BLaER1 treated with 17β-estradiol and CSF1 and Interleukin-3, amounts not matched to agents 10 nM and 100 nM (cell line): Measurements from ENCODE around the gene TRAPPC2L.
"Not testable (repeated sequence)": the region's sequence is repeated elsewhere in the genome, so short reads cannot be mapped to it uniquely, and the experiment has no call there.

ENCODE experiments used
- H3K27ac ChIP-seq, 11 experiments: shearing (Covaris generic); formaldehyde crosslinking; 2 replicates each; pipeline ENCODE4 v1.8.1; 2022
- H3K27me3 ChIP-seq, 11 experiments: shearing (Covaris generic); formaldehyde crosslinking; 2 replicates each; pipeline ENCODE4 v1.8.1; 2022
- H3K36me3 ChIP-seq, 11 experiments: shearing (Covaris generic); formaldehyde crosslinking; 2 replicates each; pipeline ENCODE4 v1.8.1; 2022
- H3K4me1 ChIP-seq, 10 experiments: shearing (Covaris generic); formaldehyde crosslinking; 2 replicates each; pipeline ENCODE4 v1.8.1; 2022
- H3K4me2 ChIP-seq, 11 experiments: shearing (Covaris generic); formaldehyde crosslinking; 2 replicates each; pipeline ENCODE4 v1.8.1; 2022
- H3K4me3 ChIP-seq, 10 experiments: shearing (Covaris generic); formaldehyde crosslinking; 2 replicates each; pipeline ENCODE4 v1.8.1; 2022
- H3K9ac ChIP-seq, 11 experiments: shearing (Covaris generic); formaldehyde crosslinking; 2 replicates each; pipeline ENCODE4 v1.8.1; 2022
- H3K9me3 ChIP-seq, 11 experiments: shearing (Covaris generic); formaldehyde crosslinking; replicated peaks in 1 of 11; 2 replicates each; pipeline ENCODE4 v1.8.1; 2022
- H4K20me1 ChIP-seq, 11 experiments: shearing (Covaris generic); formaldehyde crosslinking; 2 replicates each; pipeline ENCODE4 v1.8.1; 2022
- Cebpa-rat ChIP-seq, 11 experiments: shearing (Covaris generic); IDR thresholded peaks; 2 replicates each; pipeline ENCODE4 v1.8.1; 2022

The TRAPPC2L gene

DNA sequence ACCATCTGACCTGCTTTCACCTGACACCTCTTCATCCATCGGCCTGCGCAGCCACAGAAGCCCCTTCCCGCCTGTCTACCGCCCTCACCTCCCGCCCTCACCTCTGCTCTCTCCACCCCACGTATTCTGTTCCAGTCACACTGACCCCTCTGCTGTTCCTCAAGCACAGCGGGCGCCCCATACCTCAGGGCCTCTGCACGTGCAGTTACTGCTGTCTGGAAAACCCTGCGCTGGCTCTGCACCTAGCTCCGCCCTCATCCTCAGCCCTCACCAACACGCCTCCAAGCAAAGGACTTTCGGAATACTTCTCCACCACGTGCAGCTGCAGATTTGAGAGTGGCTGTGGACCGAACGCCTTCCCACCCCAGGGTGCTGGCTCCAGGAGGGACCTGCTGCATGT is 34.2 kb downstream of the TRAPPC2L start:
- H3K4me3 ChIP-seq, result no peak overlapping the region
- no peak overlapping the region for H3K4me2 ChIP-seq
- peaks cover 37 to 76% (median 57%) of the 10 kb centered on the region in 11 experiments; a peak in 21 of 22 replicates for H4K20me1 ChIP-seq
- peaks cover 13 to 44% (median 32%) of the 10 kb centered on the region in 11 experiments for H3K36me3 ChIP-seq
- no peak overlapping the region for H3K9ac ChIP-seq
- peaks cover 0 to 11% (median 0%) of the 10 kb centered on the region in 11 experiments; a peak in 3 of 22 replicates for H3K27me3 ChIP-seq
- peaks cover 10 to 17% (median 14%) of the 10 kb centered on the region in 11 experiments; a peak in 21 of 22 replicates for H3K9me3 ChIP-seq
- peaks cover 35 to 80% (median 69%) of the 10 kb centered on the region in 10 experiments for H3K4me1 ChIP-seq
- H3K27ac ChIP-seq, result no peak overlapping the region
- TF ChIP-seq Cebpa-rat (IDR thresholded peaks at IDR 0.05), result no peak

GRCh38 chr16:88892065-88892464 is 35.1 kb downstream of the TRAPPC2L start:
- Histone ChIP-seq H3K36me3 (peaks cover 13 to 44% (median 32%) of the 10 kb centered on the region in 11 experiments), H3K9ac (0 out of 22 replicates have a peak overlapping the region, but pooled peaks of 1 of the 11 experiments have one; percentile 13), H3K27ac (peak overlapping the region in 1 of 11 experiments; percentile 26; a peak in 1 of 22 replicates), H4K20me1 (peaks cover 42 to 76% (median 61%) of the 10 kb centered on the region in 11 experiments; a peak in 21 of 22 replicates), H3K4me2 (peak overlapping the region in 9 of 11 experiments; percentile 18 to 76 (median 52); a peak in 17 of 22 replicates), H3K27me3 (peaks cover 0 to 21% (median 0%) of the 10 kb centered on the region in 11 experiments; a peak in 8 of 22 replicates), H3K4me1 (peaks cover 33 to 80% (median 69%) of the 10 kb centered on the region in 10 experiments), H3K9me3 (peaks cover 10 to 17% (median 14%) of the 10 kb centered on the region in 11 experiments; a peak in 21 of 22 replicates), H3K4me3 (no peak overlapping the region)
- TF ChIP-seq Cebpa-rat (IDR thresholded peaks at IDR 0.05), result no peak

GRCh38 chr16:88893127-88893968 is 36.4 kb downstream of the TRAPPC2L start:
- Histone ChIP-seq H3K9me3 (peaks cover 10 to 17% (median 14%) of the 10 kb centered on the region in 11 experiments; a peak in 21 of 22 replicates), H3K27ac (no peak overlapping the region), H3K4me3 (no peak overlapping the region), H3K36me3 (peaks cover 13 to 43% (median 33%) of the 10 kb centered on the region in 11 experiments), H3K27me3 (peaks cover 0 to 34% (median 0%) of the 10 kb centered on the region in 11 experiments; a peak in 9 of 22 replicates), H3K4me2 (peak overlapping the region in 8 of 11 experiments; percentile 39 to 76 (median 59); a peak in 16 of 22 replicates), H3K9ac (no peak overlapping the region), H4K20me1 (peaks cover 38 to 78% (median 62%) of the 10 kb centered on the region in 11 experiments; a peak in 21 of 22 replicates), H3K4me1 (peaks cover 29 to 80% (median 69%) of the 10 kb centered on the region in 10 experiments)
- no peak for TF ChIP-seq Cebpa-rat (IDR thresholded peaks at IDR 0.05)

DNA sequence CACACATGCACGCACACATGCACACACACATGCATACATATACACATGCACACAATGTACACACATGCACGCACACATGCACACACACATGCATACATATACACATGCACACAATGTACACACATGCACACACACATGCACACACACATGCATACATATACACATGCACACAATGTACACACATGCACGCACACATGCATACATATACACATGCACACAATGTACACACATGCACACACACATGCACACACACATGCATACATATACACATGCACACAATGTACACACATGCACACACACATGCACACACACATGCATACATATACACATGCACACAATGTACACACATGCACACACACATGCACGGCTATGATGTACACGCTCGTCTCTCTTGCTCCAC is 37.3 kb downstream of the TRAPPC2L start:
- peaks cover 32 to 83% (median 72%) of the 10 kb centered on the region in 10 experiments for H3K4me1 ChIP-seq
- peaks cover 40 to 83% (median 68%) of the 10 kb centered on the region in 11 experiments; a peak in 21 of 22 replicates for H4K20me1 ChIP-seq
- not testable (repeated sequence) for H3K9ac ChIP-seq, H3K27ac ChIP-seq, H3K4me3 ChIP-seq
- H3K36me3 ChIP-seq, result peaks cover 13 to 43% (median 33%) of the 10 kb centered on the region in 11 experiments
- peaks cover 0 to 40% (median 2%) of the 10 kb centered on the region in 11 experiments; a peak in 12 of 22 replicates for H3K27me3 ChIP-seq
- H3K9me3 ChIP-seq, result peaks cover 10 to 17% (median 14%) of the 10 kb centered on the region in 11 experiments; a peak in 21 of 22 replicates
- H3K4me2 ChIP-seq, result peak overlapping the region in 8 of 11 experiments; percentile 84 to 97 (median 94); a peak in 16 of 22 replicates

DNA sequence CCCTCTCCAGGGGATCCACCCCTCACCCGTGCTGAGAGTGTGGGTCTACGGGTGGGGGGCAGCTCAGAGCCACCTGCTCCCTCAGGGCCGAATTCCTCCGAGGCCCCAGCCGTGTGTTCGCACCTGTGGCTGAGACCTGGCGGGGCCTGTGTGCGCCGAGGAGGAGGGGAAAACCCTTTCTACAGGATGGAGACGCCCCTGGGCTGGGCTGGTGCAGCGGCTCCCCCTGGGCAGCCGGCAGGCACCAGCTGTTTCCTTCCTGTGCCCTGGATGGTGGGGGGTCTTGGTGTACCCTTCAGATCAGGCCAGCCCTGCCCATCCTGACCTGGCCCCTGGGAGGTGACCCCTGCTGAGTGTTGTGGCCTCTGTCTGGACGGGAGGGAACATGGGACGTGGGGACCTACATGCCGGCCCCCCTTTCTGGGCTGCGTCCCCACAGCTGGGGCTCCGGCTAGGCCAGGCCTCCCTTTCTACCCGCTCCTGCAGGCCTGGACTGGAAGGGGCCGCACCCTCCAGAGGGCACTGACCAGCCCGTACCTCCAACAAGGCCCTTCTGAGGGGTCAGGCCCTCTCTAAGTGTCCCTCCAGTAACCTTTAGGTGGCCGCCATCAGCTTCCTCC is 37.9 kb downstream of the TRAPPC2L start:
- Histone ChIP-seq H3K9ac (peak overlapping the region in 4 of 11 experiments; percentile 9 to 35 (median 28); a peak in 4 of 22 replicates), H3K9me3 (peaks cover 6 to 12% (median 9%) of the 10 kb centered on the region in 11 experiments; a peak in 21 of 22 replicates), H3K27ac (peak overlapping the region in 1 of 11 experiments; percentile 29; a peak in 1 of 22 replicates), H3K4me3 (no peak overlapping the region), H3K27me3 (peaks cover 0 to 46% (median 7%) of the 10 kb centered on the region in 11 experiments; a peak in 14 of 22 replicates), H3K4me1 (peaks cover 37 to 85% (median 78%) of the 10 kb centered on the region in 10 experiments), H3K36me3 (peaks cover 8 to 43% (median 28%) of the 10 kb centered on the region in 11 experiments), H3K4me2 (peak overlapping the region; percentile 0 to 97 (median 90); a peak in 19 of 22 replicates), H4K20me1 (peaks cover 44 to 89% (median 73%) of the 10 kb centered on the region in 11 experiments; a peak in 21 of 22 replicates)
- TF ChIP-seq Cebpa-rat (IDR thresholded peaks at IDR 0.05), result no peak

GRCh38 chr16:88895335-88895734 is 38.4 kb downstream of the TRAPPC2L start:
- Histone ChIP-seq H4K20me1 (peaks cover 49 to 94% (median 79%) of the 10 kb centered on the region in 11 experiments; a peak in 21 of 22 replicates), H3K9ac (peak overlapping the region in 3 of 11 experiments; percentile 23 to 43 (median 35); a peak in 4 of 22 replicates), H3K4me3 (no peak overlapping the region), H3K4me2 (peak overlapping the region in 10 of 11 experiments; percentile 34 to 97 (median 92); a peak in 20 of 22 replicates), H3K27me3 (peaks cover 0 to 51% (median 13%) of the 10 kb centered on the region in 11 experiments; a peak in 14 of 22 replicates), H3K27ac (peak overlapping the region in 1 of 11 experiments; percentile 29; a peak in 1 of 22 replicates), H3K9me3 (peaks cover under 1 to 7% (median 3%) of the 10 kb centered on the region in 11 experiments; a peak in 18 of 22 replicates), H3K36me3 (peaks cover 3 to 43% (median 26%) of the 10 kb centered on the region in 11 experiments), H3K4me1 (peaks cover 38 to 90% (median 83%) of the 10 kb centered on the region in 10 experiments)
- no peak for TF ChIP-seq Cebpa-rat (IDR thresholded peaks at IDR 0.05)

- TF ChIP-seq Cebpa-rat (IDR thresholded peaks at IDR 0.05), result no peak
- no peak overlapping the region for H3K4me3 ChIP-seq
- H3K27me3 ChIP-seq, result peaks cover 0 to 61% (median 21%) of the 10 kb centered on the region in 11 experiments; a peak in 14 of 22 replicates
- peaks cover 46 to 96% (median 94%) of the 10 kb centered on the region in 10 experiments for H3K4me1 ChIP-seq
- peak overlapping the region; percentile 34 to 97 (median 90); a peak in 20 of 22 replicates for H3K4me2 ChIP-seq
- H3K9ac ChIP-seq, result peak overlapping the region in 4 of 11 experiments; percentile 31 to 85 (median 82); a peak in 5 of 22 replicates
- no peaks in the 10 kb centered on the region for H3K9me3 ChIP-seq
- H3K36me3 ChIP-seq, result peaks cover 0 to 43% (median 25%) of the 10 kb centered on the region in 11 experiments; a peak in 18 of 22 replicates
- peaks cover 60 to 97% (median 90%) of the 10 kb centered on the region in 11 experiments; a peak in 21 of 22 replicates for H4K20me1 ChIP-seq
- peak overlapping the region in 4 of 11 experiments; percentile 18 to 94 (median 90); a peak in 4 of 22 replicates for H3K27ac ChIP-seq
Measured at GRCh38 chr16:88896238-88897070, 39.5 kb downstream of the TRAPPC2L start.
